ACC112 (cell line): ENCODE results near the gene ABTB2.

Experiments used
- H2AFZ ChIP-seq: fragments of 200-600 bp; sonication (generic); one replicate; pipeline ENCODE4 v1.6.0; 2017; ENCODE audit warnings: antibody characterized with exemption, low read length; ENCODE audit not compliant: unreplicated experiment
- H3K27ac ChIP-seq: fragments of 200-600 bp; sonication (generic); 2 replicates; pipeline ENCODE4 v1.5.1; 2014; ENCODE audit warnings: low read depth, mild to moderate bottlenecking, antibody characterized with exemption, low read length, moderate library complexity
- H3K27me3 ChIP-seq: fragments of 200-600 bp; sonication (generic); 2 replicates; pipeline ENCODE4 v1.6.1; 2014; ENCODE audit warnings: mild to moderate bottlenecking, antibody characterized with exemption, low read length, moderate library complexity, mixed read lengths; ENCODE audit not compliant: insufficient read depth
- H3K36me3 ChIP-seq: fragments of 200-600 bp; sonication (generic); 2 replicates; pipeline ENCODE4 v1.6.1; 2016; ENCODE audit warnings: mild to moderate bottlenecking, antibody characterized with exemption, low read length, moderate library complexity, mixed read lengths; ENCODE audit not compliant: insufficient read depth
- H3K4me1 ChIP-seq: fragments of 200-600 bp; sonication (generic); one replicate; pipeline ENCODE4 v1.6.1; 2016; ENCODE audit warnings: low read length, mixed read lengths; ENCODE audit not compliant: insufficient read depth, unreplicated experiment, control insufficient read depth
- H3K4me3 ChIP-seq: fragments of 200-600 bp; sonication (generic); 2 replicates; pipeline ENCODE4 v1.5.1; 2014; ENCODE audit warnings: mild to moderate bottlenecking, low read depth, low read length
- H3K79me2 ChIP-seq: fragments of 200-600 bp; sonication (generic); one replicate; pipeline ENCODE4 v1.6.0; 2016; ENCODE audit warnings: low read length; ENCODE audit not compliant: control insufficient read depth, unreplicated experiment, insufficient read depth

ABTB2 gene

DNA sequence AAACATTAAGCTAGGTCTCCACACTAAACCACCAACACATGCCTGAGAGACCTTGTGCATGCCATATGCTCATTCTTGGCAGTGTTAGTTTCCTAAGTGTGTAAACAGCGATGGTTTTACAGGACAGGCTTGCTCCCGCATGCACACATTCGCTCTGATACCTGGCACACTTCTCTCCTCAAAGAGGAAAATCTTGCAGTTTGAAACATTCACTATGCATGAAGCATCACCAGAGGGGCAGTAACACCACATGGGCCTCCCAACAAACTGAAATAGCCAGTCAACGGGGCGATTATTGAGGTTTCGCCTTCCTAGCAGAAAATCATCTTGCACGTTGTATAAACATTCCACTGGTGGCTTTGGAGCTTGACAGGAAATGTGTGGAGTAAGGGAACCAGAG lies 52.6 kb downstream of the ABTB2 start:
- Histone ChIP-seq H2AFZ (no peak overlapping the region), H3K4me1 (peaks cover 43% of the 10 kb centered on the region), H3K27ac (no peak overlapping the region), H3K27me3 (no peaks in the 10 kb centered on the region), H3K4me3 (no peak overlapping the region), H3K36me3 (no peaks in the 10 kb centered on the region), H3K79me2 (no peaks in the 10 kb centered on the region)

DNA sequence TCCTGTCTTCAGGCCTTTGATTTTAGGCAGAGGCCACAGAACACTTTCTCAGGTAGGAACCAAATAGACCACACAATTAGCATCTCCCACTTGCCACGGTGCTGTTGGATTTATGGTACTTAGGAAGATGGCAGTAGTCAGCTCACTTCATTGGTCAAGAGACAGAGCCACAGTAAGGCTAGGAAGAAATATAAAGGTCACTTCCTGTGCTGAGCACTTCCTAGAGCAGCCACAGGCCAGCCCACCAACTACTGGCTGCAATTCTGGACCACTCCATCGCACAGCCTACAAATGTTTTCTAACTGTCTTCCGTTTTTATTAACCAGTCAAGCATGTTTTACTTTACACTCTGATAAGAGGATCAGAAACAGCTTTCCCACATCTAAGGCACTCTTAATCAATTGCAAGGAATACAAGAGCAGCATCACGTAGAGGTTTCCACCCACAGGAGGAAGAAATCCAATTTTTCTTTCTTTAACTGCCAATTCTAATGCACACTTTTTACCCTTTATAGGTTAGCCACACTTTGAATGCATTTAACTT lies 54.7 kb downstream of the ABTB2 start:
- Histone ChIP-seq H3K36me3 (no peaks in the 10 kb centered on the region), H3K4me1 (peaks cover 27% of the 10 kb centered on the region), H2AFZ (no peak overlapping the region), H3K79me2 (no peaks in the 10 kb centered on the region), H3K27ac (peak overlapping the region; percentile 73), H3K27me3 (no peaks in the 10 kb centered on the region), H3K4me3 (no peak overlapping the region)

DNA sequence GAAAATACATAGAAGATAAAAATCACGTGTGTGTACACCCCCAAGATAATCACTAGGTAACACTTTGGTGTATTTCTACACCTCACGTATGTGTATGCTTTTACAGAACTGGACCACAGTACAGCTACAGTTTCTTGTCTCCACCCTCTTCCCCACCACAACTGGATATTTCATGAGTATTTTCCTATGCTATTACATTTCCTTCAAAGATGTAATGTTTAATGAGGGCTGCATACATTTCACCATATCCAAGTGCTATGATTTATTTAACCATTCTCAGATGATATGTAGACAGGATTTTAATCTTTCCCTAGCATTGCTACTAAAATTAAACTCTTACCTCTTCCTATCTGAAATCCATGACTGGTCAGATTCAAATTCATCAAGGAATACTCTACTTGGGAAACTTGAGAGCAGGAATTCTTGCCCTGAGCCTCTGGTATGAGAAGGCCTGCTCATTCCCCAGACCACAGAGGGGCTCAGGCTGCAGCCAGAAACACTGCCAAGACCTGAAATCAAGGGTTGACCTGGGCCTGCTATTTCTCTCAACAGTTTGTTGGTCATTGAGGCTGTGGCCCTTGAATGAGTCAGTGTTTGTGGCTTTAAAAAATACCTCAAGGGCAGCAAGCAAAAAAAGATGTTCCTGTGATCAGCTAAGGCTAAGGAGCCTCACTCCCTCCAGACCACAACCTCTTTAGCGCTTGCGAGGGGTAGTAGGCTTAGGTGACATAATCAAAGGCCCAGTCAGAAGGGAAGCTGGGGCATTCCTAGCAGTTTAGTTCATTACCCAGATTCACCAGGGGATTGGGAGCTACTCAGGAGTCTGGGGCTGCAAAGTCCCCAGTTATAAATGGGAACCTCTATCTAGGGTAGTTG lies 55.5 kb downstream of the ABTB2 start:
- H3K27me3 ChIP-seq, result no peaks in the 10 kb centered on the region
- H2AFZ ChIP-seq, result no peak overlapping the region
- no peak overlapping the region for H3K4me3 ChIP-seq
- H3K4me1 ChIP-seq, result peaks cover 25% of the 10 kb centered on the region
- H3K27ac ChIP-seq, result peak overlapping the region; percentile 73
- no peaks in the 10 kb centered on the region for H3K79me2 ChIP-seq
- no peaks in the 10 kb centered on the region for H3K36me3 ChIP-seq

DNA sequence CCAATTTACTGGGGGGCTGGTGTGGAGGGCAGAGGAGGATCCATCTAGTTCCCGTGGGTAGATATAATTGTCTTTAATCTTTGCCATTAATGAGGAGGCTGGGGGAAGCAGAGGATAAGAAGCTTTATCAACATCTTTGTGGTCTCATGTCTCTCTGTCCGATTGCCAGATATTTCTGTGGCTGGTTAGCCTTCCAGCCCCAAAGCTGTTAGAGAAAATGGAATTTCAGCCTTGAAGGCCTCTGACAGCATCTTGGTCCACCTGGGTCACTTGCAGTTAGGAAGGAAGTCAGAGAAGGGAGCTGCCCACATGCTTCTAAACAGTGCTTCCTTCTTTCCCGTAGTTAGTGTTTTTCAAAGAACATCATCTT lies 56.9 kb downstream of the ABTB2 start:
- H3K79me2 ChIP-seq, result no peaks in the 10 kb centered on the region
- H3K4me1 ChIP-seq, result peaks cover 25% of the 10 kb centered on the region
- no peak overlapping the region for H3K4me3 ChIP-seq
- no peaks in the 10 kb centered on the region for H3K36me3 ChIP-seq
- no peak overlapping the region for H2AFZ ChIP-seq
- H3K27me3 ChIP-seq, result no peaks in the 10 kb centered on the region
- no peak overlapping the region for H3K27ac ChIP-seq

DNA sequence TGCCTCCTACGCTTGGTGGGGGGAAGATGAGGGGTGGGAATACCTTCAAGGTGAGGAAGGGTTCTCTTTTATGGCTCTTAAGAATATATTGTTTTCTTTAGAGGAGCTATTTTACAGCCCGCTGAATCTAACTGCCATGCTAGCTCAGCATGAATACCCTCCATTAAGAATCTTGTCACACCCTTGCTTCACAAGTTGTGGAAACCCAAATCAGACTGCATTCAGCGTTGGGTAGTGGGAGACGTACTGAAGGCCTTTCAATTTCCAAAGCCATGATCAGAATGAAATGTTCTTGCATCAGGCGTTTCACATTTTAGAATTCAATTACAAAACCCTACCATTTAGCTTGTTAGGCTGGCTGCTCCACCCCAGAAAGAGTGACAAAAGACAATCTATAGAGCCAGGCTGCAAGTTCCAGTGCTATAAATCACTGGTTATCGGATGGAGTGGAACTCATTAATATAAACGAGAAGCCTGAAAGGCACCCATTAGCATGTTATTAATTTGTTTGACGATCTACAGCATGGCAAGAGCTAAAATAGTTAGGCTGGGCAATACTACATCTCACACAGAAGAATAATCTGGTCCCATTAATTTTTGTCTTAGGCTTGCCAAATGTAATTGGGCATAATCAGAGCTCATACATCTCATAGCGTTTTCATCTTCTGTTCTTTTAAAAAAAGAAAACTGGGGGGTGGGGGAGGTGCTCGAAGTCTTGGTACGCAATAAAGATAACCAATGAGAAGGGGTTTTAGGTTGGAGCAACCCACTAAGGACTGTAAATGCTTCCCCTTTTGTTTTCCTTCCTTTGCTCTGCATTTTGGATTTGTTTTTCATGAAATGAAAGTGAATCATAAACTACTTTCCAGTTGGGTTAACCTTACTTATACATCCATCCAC lies 57.5 kb downstream of the ABTB2 start:
- H3K27ac ChIP-seq, result no peak overlapping the region
- H3K79me2 ChIP-seq, result no peaks in the 10 kb centered on the region
- H3K4me3 ChIP-seq, result no peak overlapping the region
- H2AFZ ChIP-seq, result no peak overlapping the region
- H3K36me3 ChIP-seq, result no peaks in the 10 kb centered on the region
- no peaks in the 10 kb centered on the region for H3K27me3 ChIP-seq
- H3K4me1 ChIP-seq, result peaks cover 25% of the 10 kb centered on the region

DNA sequence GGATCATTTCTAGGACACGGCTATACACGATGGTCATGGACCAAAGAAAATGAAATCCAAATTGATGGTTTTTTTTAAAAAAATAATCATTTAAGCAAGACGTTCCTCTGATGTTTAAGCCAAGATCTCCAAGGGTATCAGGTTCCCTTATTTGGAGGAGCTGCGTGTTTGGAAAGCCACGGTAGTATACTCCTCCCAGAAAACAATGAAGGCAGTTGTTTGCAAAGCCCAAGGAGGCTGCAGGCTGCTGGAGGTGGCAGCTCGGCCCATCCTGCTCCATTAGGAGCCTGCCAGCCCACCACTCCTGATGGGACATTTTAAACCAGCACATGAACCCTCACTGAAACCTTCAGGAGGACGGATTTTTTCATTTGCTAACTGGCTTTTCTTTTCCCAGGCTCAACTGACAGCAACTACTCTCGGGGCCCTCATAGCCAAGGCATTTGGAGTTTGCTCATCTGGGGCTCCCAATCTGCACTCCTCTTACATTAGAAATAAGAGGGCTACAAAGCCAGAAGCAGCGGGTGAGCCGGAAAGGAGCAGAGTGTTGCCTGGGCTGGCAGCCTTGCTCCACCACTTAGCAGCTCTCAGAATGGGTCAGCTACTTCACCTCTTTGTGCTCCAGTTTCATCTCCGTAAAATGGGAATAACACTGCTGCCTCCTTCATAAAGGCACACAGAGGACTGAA lies 58.4 kb downstream of the ABTB2 start:
- no peak overlapping the region for H3K27ac ChIP-seq
- H2AFZ ChIP-seq, result no peak overlapping the region
- no peaks in the 10 kb centered on the region for H3K36me3 ChIP-seq
- no peaks in the 10 kb centered on the region for H3K27me3 ChIP-seq
- H3K79me2 ChIP-seq, result no peaks in the 10 kb centered on the region
- H3K4me1 ChIP-seq, result peaks cover 25% of the 10 kb centered on the region
- H3K4me3 ChIP-seq, result no peak overlapping the region

DNA sequence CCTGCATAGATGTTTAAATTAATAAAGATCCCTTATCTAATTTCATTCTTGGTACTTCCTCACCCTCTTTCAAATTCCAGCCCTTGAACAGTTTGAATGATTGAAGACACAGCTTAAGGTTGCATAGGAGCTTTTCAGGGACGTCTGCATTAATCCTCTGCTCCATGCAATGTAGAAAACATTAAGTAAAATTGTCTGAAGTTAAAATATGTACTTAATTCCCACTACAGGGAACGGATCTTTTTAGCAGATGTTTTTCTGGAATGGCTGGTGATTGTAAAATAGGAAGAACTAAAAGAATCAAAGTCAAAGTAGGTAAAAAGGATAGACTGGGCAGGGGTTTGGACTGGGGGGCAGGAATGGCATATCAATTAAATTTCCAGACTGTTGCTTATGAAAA lies 58.9 kb downstream of the ABTB2 start:
- no peak overlapping the region for H3K4me3 ChIP-seq
- H2AFZ ChIP-seq, result no peak overlapping the region
- H3K27me3 ChIP-seq, result no peaks in the 10 kb centered on the region
- H3K36me3 ChIP-seq, result no peaks in the 10 kb centered on the region
- H3K4me1 ChIP-seq, result peaks cover 25% of the 10 kb centered on the region
- H3K79me2 ChIP-seq, result no peaks in the 10 kb centered on the region
- no peak overlapping the region for H3K27ac ChIP-seq

DNA sequence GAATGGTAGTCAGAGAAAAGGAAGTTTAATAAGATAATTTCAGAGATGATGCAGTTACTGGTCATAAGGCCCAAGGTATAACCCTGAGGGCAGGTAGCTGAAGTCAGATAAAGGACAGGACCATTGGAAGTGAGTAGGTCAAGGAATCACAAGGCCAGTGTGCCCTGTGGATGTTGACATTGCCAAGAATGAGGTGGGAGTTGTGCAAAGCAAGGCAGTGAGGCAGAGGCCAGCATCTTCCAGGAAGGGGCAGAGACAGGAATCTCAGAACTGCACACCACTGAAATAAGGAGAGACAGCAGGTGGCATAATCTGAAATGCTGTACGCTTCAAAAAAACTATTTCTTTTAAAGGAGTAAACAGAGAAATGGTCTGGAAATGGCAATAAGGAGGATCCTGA lies 61.4 kb downstream of the ABTB2 start:
- H3K27me3 ChIP-seq, result no peaks in the 10 kb centered on the region
- H3K79me2 ChIP-seq, result no peaks in the 10 kb centered on the region
- H2AFZ ChIP-seq, result no peak overlapping the region
- H3K4me1 ChIP-seq, result peaks cover 6% of the 10 kb centered on the region
- H3K27ac ChIP-seq, result no peak overlapping the region
- H3K36me3 ChIP-seq, result no peaks in the 10 kb centered on the region
- no peak overlapping the region for H3K4me3 ChIP-seq

DNA sequence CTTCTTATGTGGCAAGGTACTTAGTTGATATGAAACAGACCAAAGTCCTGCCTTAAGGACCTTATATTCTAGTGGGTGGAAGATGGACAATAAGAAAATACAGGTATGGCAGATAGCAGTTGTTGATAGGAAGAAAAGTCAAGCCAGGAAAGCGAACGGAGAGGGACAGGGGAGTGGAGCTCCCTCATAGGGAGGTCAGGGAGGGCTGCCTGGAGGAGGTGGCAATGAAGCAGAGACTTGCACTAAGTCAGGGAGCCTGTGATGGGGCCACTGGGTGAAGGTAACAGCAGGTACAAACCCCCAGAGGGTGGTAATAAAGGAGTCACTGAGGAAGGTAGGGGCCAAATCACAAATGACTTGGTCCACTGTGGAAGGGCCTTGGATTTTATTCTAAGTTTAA lies 65.3 kb downstream of the ABTB2 start:
- no peak overlapping the region for H2AFZ ChIP-seq
- no peaks in the 10 kb centered on the region for H3K4me1 ChIP-seq
- H3K36me3 ChIP-seq, result no peaks in the 10 kb centered on the region
- no peaks in the 10 kb centered on the region for H3K79me2 ChIP-seq
- no peak overlapping the region for H3K27ac ChIP-seq
- H3K27me3 ChIP-seq, result no peaks in the 10 kb centered on the region
- H3K4me3 ChIP-seq, result no peak overlapping the region

DNA sequence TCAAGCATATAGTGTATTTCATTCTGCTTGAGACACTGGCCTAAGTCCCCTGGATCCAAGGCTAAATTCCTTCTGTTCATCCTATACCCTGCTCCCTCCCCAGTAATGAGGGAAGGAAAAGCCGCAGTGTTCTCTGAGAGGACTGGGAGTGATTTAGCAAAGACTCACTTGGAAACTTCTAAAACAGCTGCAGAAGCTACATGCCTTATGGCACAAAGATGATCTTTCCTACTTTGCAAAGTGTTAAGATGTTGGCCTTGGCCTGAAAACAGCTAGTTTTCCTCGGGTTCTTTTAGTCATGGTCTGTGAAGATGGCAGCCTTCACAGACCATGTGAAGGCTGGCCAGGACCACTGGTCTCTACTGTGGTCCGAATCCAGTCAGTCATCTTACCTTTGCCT lies 65.7 kb downstream of the ABTB2 start:
- H3K27ac ChIP-seq, result no peak overlapping the region
- no peaks in the 10 kb centered on the region for H3K4me1 ChIP-seq
- no peaks in the 10 kb centered on the region for H3K36me3 ChIP-seq
- H3K27me3 ChIP-seq, result no peaks in the 10 kb centered on the region
- no peak overlapping the region for H2AFZ ChIP-seq
- H3K79me2 ChIP-seq, result no peaks in the 10 kb centered on the region
- no peak overlapping the region for H3K4me3 ChIP-seq
